H9 (cell line): ENCODE measurements around the gene MSX2. TPM values are rescaled to one million over a fixed set of nuclear protein-coding genes. Genes with fewer than 3 reads are reported as not detected.

ENCODE experiments used
- DNase-seq: peaks from one replicate; pipeline ENCODE4 v3.0.0-alpha.2; 2017
- H2AFZ ChIP-seq: one replicate; pipeline ENCODE4 v1.6.1; 2013; ENCODE audit warnings: mild to moderate bottlenecking, low read length, control low read depth, moderate library complexity
- H2AK5ac ChIP-seq: 2 replicates; pipeline ENCODE4 v1.6.1; 2013; ENCODE audit warnings: low read length, control low read depth, mixed read lengths; ENCODE audit not compliant: insufficient read length
- H2BK120ac ChIP-seq: one replicate; pipeline ENCODE4 v1.6.1; 2013; ENCODE audit warnings: low read depth, mild to moderate bottlenecking, low read length, control low read depth, inconsistent platforms; ENCODE audit not compliant: poor library complexity, severe bottlenecking
- H2BK12ac ChIP-seq: 2 replicates; pipeline ENCODE4 v1.6.1; 2013; ENCODE audit warnings: low read length, control low read depth, mixed read lengths, low read depth; ENCODE audit not compliant: insufficient read length
- H2BK15ac ChIP-seq: 2 replicates; pipeline ENCODE4 v1.6.1; 2013; ENCODE audit warnings: low read depth, low read length, control low read depth
- H2BK20ac ChIP-seq: one replicate; pipeline ENCODE4 v1.6.1; 2013; ENCODE audit warnings: low read depth, mild to moderate bottlenecking, low read length, control low read depth, inconsistent platforms; ENCODE audit not compliant: poor library complexity, severe bottlenecking
- H2BK5ac ChIP-seq: 2 replicates; pipeline ENCODE4 v1.6.1; 2013; ENCODE audit warnings: low read length, control low read depth, mixed read lengths; ENCODE audit not compliant: insufficient read length
- H3K14ac ChIP-seq: 2 replicates; pipeline ENCODE4 v1.6.1; 2013; ENCODE audit warnings: low read length, control low read depth; ENCODE audit not compliant: insufficient read depth
- H3K18ac ChIP-seq: 2 replicates; pipeline ENCODE4 v1.6.1; 2013; ENCODE audit warnings: low read depth, mild to moderate bottlenecking, mixed read lengths, low read length, control low read depth; ENCODE audit not compliant: insufficient read length
- H3K23ac ChIP-seq: 2 replicates; pipeline ENCODE4 v1.6.1; 2013; ENCODE audit warnings: low read length, control low read depth, mixed read lengths, low read depth; ENCODE audit not compliant: insufficient read length
- H3K23me2 ChIP-seq: 2 replicates; pipeline ENCODE4 v1.6.1; 2013; ENCODE audit warnings: low read depth, mild to moderate bottlenecking, mixed read lengths, low read length, control low read depth; ENCODE audit not compliant: insufficient read length, poor library complexity, severe bottlenecking
- H3K27ac ChIP-seq: 2 replicates; pipeline ENCODE4 v1.5.1; 2013; ENCODE audit warnings: low read length, control low read depth, mixed read lengths, low read depth; ENCODE audit not compliant: insufficient read length
- H3K27me3 ChIP-seq: 2 replicates; pipeline ENCODE4 v1.6.1; 2013; ENCODE audit warnings: low read length, control low read depth, inconsistent platforms; ENCODE audit not compliant: insufficient read depth
- H3K4ac ChIP-seq: 2 replicates; pipeline ENCODE4 v1.6.1; 2013; ENCODE audit warnings: low read depth, mild to moderate bottlenecking, control low read depth, inconsistent platforms, low read length, moderate library complexity
- H3K4me1 ChIP-seq: 2 replicates; pipeline ENCODE4 v1.6.1; 2013; ENCODE audit warnings: low read length, control low read depth, inconsistent platforms; ENCODE audit not compliant: insufficient read depth
- H3K4me2 ChIP-seq: 2 replicates; pipeline ENCODE4 v1.6.1; 2013; ENCODE audit warnings: low read length, control low read depth, mixed read lengths; ENCODE audit not compliant: insufficient read length, insufficient read depth
- H3K56ac ChIP-seq: 2 replicates; pipeline ENCODE4 v1.6.1; 2013; ENCODE audit warnings: low read depth, mild to moderate bottlenecking, mixed read lengths, low read length, control low read depth; ENCODE audit not compliant: insufficient read length
- H3K79me1 ChIP-seq: 2 replicates; pipeline ENCODE4 v1.6.1; 2013; ENCODE audit warnings: low read depth, mild to moderate bottlenecking, moderate library complexity, low read length, control low read depth, inconsistent platforms; ENCODE audit not compliant: insufficient read depth, poor library complexity, severe bottlenecking
- H3K79me2 ChIP-seq: 2 replicates; pipeline ENCODE4 v1.6.1; 2013; ENCODE audit warnings: low read length, control low read depth, inconsistent platforms; ENCODE audit not compliant: insufficient read depth
- H3K9ac ChIP-seq: 2 replicates; pipeline ENCODE4 v1.6.1; 2013; ENCODE audit warnings: low read length, control low read depth, mixed read lengths; ENCODE audit not compliant: insufficient read length; ENCODE audit errors: extremely low read depth
- H3K9me3 ChIP-seq: one replicate; pipeline ENCODE4 v1.6.1; 2013; ENCODE audit warnings: low read depth, low read length, inconsistent platforms; ENCODE audit not compliant: control insufficient read depth
- H3T11ph ChIP-seq: one replicate; pipeline ENCODE4 v1.6.1; 2013; ENCODE audit warnings: mild to moderate bottlenecking, low read length, control low read depth, inconsistent platforms
- H4K20me1 ChIP-seq: one replicate; pipeline ENCODE4 v1.6.1; 2013; ENCODE audit not compliant: control insufficient read depth, insufficient read length, insufficient read depth
- H4K5ac ChIP-seq: 2 replicates; pipeline ENCODE4 v1.6.1; 2013; ENCODE audit warnings: low read depth, mild to moderate bottlenecking, mixed read lengths, low read length, control low read depth; ENCODE audit not compliant: insufficient read length
- H4K8ac ChIP-seq: replicated peaks from 2 replicates; pipeline ENCODE4 v1.6.1; 2013; ENCODE audit warnings: low read length, control low read depth, mixed read lengths, low read depth; ENCODE audit not compliant: insufficient read length
- H4K91ac ChIP-seq: 2 replicates; pipeline ENCODE4 v1.6.1; 2013; ENCODE audit warnings: low read depth, mild to moderate bottlenecking, moderate library complexity, mixed read lengths, low read length, control low read depth; ENCODE audit not compliant: insufficient read length
- H3K27ac Mint-ChIP-seq, 3 experiments: 2 replicates in 2 of 3; 3 replicates in 1 of 3; pipeline ENCODE4 v1.8.0; 2020 to 2021; ENCODE audit warnings: mixed read lengths in 3 of 3, mild to moderate bottlenecking in 1 of 3, moderate library complexity in 1 of 3
- H3K27me3 Mint-ChIP-seq: 2 replicates; pipeline ENCODE4 v1.8.0; 2021; ENCODE audit warnings: low read depth, mild to moderate bottlenecking, moderate library complexity, mixed read lengths
- H3K36me3 Mint-ChIP-seq, 3 experiments: 2 replicates in 2 of 3; 3 replicates in 1 of 3; pipeline ENCODE4 v1.8.0; 2020 to 2021; ENCODE audit warnings: low read depth in 3 of 3, mixed read lengths in 3 of 3; ENCODE audit not compliant: insufficient read depth in 1 of 3
- H3K4me1 Mint-ChIP-seq, 2 experiments: 2 replicates each; pipeline ENCODE4 v1.8.0; 2020; ENCODE audit warnings: mixed read lengths in 2 of 2
- H3K4me3 Mint-ChIP-seq, 2 experiments: 2 replicates in 1 of 2; 3 replicates in 1 of 2; pipeline ENCODE4 v1.8.0; 2020 to 2021; ENCODE audit warnings: mild to moderate bottlenecking in 2 of 2, mixed read lengths in 2 of 2, moderate library complexity in 1 of 2
- H3K9me3 Mint-ChIP-seq, 2 experiments: 2 replicates in 1 of 2; 3 replicates in 1 of 2; pipeline ENCODE4 v1.8.0; 2020; ENCODE audit warnings: mild to moderate bottlenecking in 2 of 2, mixed read lengths in 2 of 2, moderate library complexity in 1 of 2
- WGBS: extraction: QIAGEN DNeasy Blood & Tissue Kit; methylation state at CpG from one replicate; pipeline ENCODE4 v1.1.7; 2013; ENCODE audit warnings: missing lambda C conversion rate, low lambda C conversion rate, mixed read lengths; ENCODE audit not compliant: insufficient read length; ENCODE audit errors: extremely low coverage; 5-methylcytosine and 5-hydroxymethylcytosine counted together
- total RNA-seq: library from RNA; stranded (reverse); gene quantifications from 2 replicates; pipeline ENCODE4 v1.2.1, GENCODE V29; 2021
- TF ChIP-seq, protein P1 (sequence below): fragments of 200-600 bp; sonication (generic); conservative IDR thresholded peaks from 3 replicates; pipeline ENCODE4 v1.8.0; 2021; ENCODE audit warnings: antibody characterized with exemption, mild to moderate bottlenecking

MSX2 gene
- total RNA-seq, 1 experiment from 2014 or later = 0.35 TPM

DNA sequence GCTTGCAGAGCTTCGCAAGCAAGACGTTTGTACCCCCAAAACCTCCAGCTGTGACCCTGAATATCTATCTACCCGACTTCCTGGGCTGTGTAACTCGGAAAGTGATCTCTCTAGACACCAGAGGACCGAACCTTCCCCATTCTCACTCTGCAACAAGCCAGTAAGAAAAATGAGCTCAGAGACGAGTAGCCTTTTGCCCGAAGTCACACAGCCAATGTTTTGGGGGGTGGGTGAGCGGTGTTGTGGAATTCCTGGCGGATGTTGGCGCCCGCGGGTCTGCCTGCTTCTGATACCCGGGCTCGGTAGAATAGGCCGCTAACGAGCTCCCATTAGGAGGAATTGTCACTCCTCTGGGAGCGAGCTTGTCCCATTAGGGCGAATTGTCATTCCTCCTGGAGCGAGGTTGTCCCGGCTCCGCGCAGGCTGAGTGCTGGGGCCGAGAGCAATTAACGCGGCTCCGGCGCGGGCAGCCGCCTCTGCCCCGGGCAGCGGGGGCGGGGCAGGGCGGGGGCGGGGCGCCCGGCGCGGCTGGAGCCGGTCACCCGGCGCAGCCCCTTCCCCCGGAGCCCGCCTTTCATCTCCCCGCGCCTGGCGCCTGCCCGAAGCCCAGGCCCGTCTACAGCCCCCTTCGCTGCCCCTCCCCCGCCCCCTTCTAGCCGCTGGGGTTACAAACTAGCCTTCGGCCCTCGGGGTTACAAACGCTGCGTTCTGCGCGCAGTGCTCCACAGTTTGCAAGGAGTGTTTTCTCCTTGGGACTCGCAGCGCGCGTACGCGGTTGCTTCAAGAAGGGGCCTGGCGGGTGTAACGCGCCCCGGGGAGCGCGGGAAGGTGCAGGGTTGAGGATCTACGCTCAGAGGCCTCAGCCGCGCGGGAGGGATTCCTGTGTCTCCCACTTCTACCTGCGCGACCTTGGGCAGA lies 3.5 kb upstream of the MSX2 start:
- no peak overlapping the region for H2BK120ac ChIP-seq
- H3T11ph ChIP-seq = no peak overlapping the region
- TF ChIP-seq, protein P1, sequence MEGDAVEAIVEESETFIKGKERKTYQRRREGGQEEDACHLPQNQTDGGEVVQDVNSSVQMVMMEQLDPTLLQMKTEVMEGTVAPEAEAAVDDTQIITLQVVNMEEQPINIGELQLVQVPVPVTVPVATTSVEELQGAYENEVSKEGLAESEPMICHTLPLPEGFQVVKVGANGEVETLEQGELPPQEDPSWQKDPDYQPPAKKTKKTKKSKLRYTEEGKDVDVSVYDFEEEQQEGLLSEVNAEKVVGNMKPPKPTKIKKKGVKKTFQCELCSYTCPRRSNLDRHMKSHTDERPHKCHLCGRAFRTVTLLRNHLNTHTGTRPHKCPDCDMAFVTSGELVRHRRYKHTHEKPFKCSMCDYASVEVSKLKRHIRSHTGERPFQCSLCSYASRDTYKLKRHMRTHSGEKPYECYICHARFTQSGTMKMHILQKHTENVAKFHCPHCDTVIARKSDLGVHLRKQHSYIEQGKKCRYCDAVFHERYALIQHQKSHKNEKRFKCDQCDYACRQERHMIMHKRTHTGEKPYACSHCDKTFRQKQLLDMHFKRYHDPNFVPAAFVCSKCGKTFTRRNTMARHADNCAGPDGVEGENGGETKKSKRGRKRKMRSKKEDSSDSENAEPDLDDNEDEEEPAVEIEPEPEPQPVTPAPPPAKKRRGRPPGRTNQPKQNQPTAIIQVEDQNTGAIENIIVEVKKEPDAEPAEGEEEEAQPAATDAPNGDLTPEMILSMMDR = no peak
- H4K5ac ChIP-seq = no peak overlapping the region
- no peak overlapping the region for H3K56ac ChIP-seq
- no peak overlapping the region for H3K9ac ChIP-seq
- H3K79me1 ChIP-seq = no peaks in the 10 kb centered on the region
- no peak overlapping the region for H2BK20ac ChIP-seq
- H3K4me3 Mint-ChIP-seq = peak overlapping the region; percentile 50 to 75
- H3K14ac ChIP-seq = no peak overlapping the region
- H3K27me3 ChIP-seq = peaks cover 64% of the 10 kb centered on the region
- no peaks in the 10 kb centered on the region for H3K79me2 ChIP-seq
- H2AK5ac ChIP-seq = no peak overlapping the region
- H3K4ac ChIP-seq = no peak overlapping the region
- WGBS = no CpG with 5 or more reads among the region's 75 CpGs
- no peak overlapping the region for H3K23ac ChIP-seq
- H4K8ac ChIP-seq = no peak overlapping the region
- H3K9me3 Mint-ChIP-seq = no peaks in the 10 kb centered on the region; a peak in 1 of 5 replicates
- H3K27me3 Mint-ChIP-seq = peaks cover 97% of the 10 kb centered on the region
- H2BK5ac ChIP-seq = no peak overlapping the region
- H3K9me3 ChIP-seq = no peaks in the 10 kb centered on the region
- peak overlapping the region; percentile 80 for H3K4me2 ChIP-seq
- DNase-seq = peak; percentile 83
- H3K4me1 Mint-ChIP-seq = peaks cover 34 to 43% of the 10 kb centered on the region in 2 experiments
- no peak overlapping the region for H4K91ac ChIP-seq
- H2AFZ ChIP-seq = no peak overlapping the region
- no peak overlapping the region for H3K18ac ChIP-seq
- no peak overlapping the region for H2BK12ac ChIP-seq
- H2BK15ac ChIP-seq = no peak overlapping the region
- H3K27ac Mint-ChIP-seq = no peak overlapping the region
- peaks cover 0 to 1% (median 0%) of the 10 kb centered on the region in 3 experiments; a peak in 1 of 7 replicates for H3K36me3 Mint-ChIP-seq
- no peak overlapping the region for H3K27ac ChIP-seq
- H3K4me1 ChIP-seq = peaks cover 2% of the 10 kb centered on the region; the same call in 1 of the 2 replicates
- no peaks in the 10 kb centered on the region for H4K20me1 ChIP-seq
- H3K23me2 ChIP-seq = peaks cover 25% of the 10 kb centered on the region
